GM12878 (cell line): ENCODE measurements around the gene DDX39A. TPM values are rescaled to one million over a fixed set of nuclear protein-coding genes. Genes with fewer than 3 reads are reported as not detected.

Source experiments
- ATAC-seq: fragments of 200-7000 bp; cut with Tn5 transposase; 3 replicates; pipeline ENCODE4 v1.9.1; 2020; ENCODE audit warnings: mild to moderate bottlenecking, moderate library complexity
- BruUV-seq: library from RNA; stranded (reverse); fragments of 400-500 nt; replicated peaks from 2 replicates; lab custom pipeline; 2021; lab: Mats Ljungman, UMichigan
- CTCF ChIA-PET: fragments of 300-600 bp; sonication (Branson Sonifier 250); formaldehyde crosslinking; extraction: SDS; loops from one replicate; lab custom pipeline; 2021; ENCODE audit warnings: inconsistent platforms; lab: Yijun Ruan, JAX
- POLR2A ChIA-PET: fragments of 350-600 bp; formaldehyde crosslinking; extraction: SDS; loops from one replicate; lab custom pipeline; 2021; ENCODE audit warnings: inconsistent platforms; lab: Charles Lee
- RAD21 ChIA-PET: fragments of 300-600 bp; sonication (Branson Sonifier 250); formaldehyde crosslinking; loops from one replicate; lab custom pipeline; 2023; ENCODE audit warnings: antibody characterized with exemption; ENCODE audit not compliant: unreplicated experiment; lab: Charles Lee
- SMC1A ChIA-PET: fragments of 300-600 bp; sonication (Branson Sonifier 250); formaldehyde crosslinking; loops from one replicate; lab custom pipeline; 2023; ENCODE audit not compliant: unreplicated experiment, uncharacterized antibody; lab: Charles Lee
- DNase-seq: peaks from one replicate; pipeline ENCODE4 v3.0.0-alpha.2; 2011; ENCODE audit warnings: low read depth, low spot score
- FAIRE-seq: peaks from 3 replicates; lab custom pipeline; 2011; peaks lifted over from hg19 to GRCh38; lab: Jason Lieb, UNC
- H2AFZ ChIP-seq: 2 replicates; pipeline ENCODE4 v1.6.0; 2011; ENCODE audit warnings: low read depth, low read length, control low read depth; ENCODE audit not compliant: control insufficient read depth
- H3K27ac ChIP-seq: 2 replicates; pipeline ENCODE4 v1.5.1; 2011; ENCODE audit warnings: control low read depth; ENCODE audit not compliant: control insufficient read depth, insufficient read depth
- H3K27me3 ChIP-seq, 2 experiments: replicated peaks in 1 of 2; 2 replicates each; pipeline versions ENCODE4 v1.6.0 to v1.6.1; 2011; ENCODE audit warnings: low read length in 1 of 2; ENCODE audit not compliant: control insufficient read depth in 2 of 2, insufficient read depth in 2 of 2
- H3K36me3 ChIP-seq, 2 experiments: 2 replicates each; pipeline ENCODE4 v1.5.1; 2011; ENCODE audit warnings: low read length in 1 of 2; ENCODE audit not compliant: control insufficient read depth in 2 of 2, insufficient read depth in 2 of 2
- H3K4me1 ChIP-seq: 2 replicates; pipeline ENCODE4 v1.6.1; 2011; ENCODE audit warnings: mild to moderate bottlenecking, low read length, moderate library complexity, mixed read lengths; ENCODE audit not compliant: control insufficient read depth, insufficient read depth
- H3K4me2 ChIP-seq: 2 replicates; pipeline ENCODE4 v1.6.0; 2011; ENCODE audit warnings: control low read depth; ENCODE audit not compliant: control insufficient read depth, insufficient read depth
- H3K4me3 ChIP-seq: fragments of 200-600 bp; sonication (generic); 2 replicates; pipeline ENCODE4 v1.5.1; 2016
- H3K79me2 ChIP-seq: 2 replicates; pipeline ENCODE4 v1.6.0; 2011; ENCODE audit warnings: low read length; ENCODE audit not compliant: control insufficient read depth, insufficient read depth
- H3K9ac ChIP-seq: 2 replicates; pipeline ENCODE4 v1.8.0; 2011; ENCODE audit warnings: low read length, control low read depth, mixed read lengths; ENCODE audit not compliant: control insufficient read depth, insufficient read depth
- H3K9me3 ChIP-seq: replicated peaks from 3 replicates; pipeline ENCODE4 v1.5.1; 2011; ENCODE audit warnings: mild to moderate bottlenecking, low read length; ENCODE audit not compliant: control insufficient read depth, insufficient read depth
- H4K20me1 ChIP-seq: 2 replicates; pipeline ENCODE4 v1.6.0; 2011; ENCODE audit not compliant: control insufficient read depth, insufficient read depth
- CREB1 ChIP-seq: IDR thresholded peaks from 2 replicates; pipeline ENCODE4 v1.6.1; 2012; ENCODE audit warnings: low read depth, mild to moderate bottlenecking, inconsistent platforms
- DPF2 ChIP-seq: fragments of 450-650 bp; IDR thresholded peaks from 2 replicates; pipeline ENCODE4 v1.6.1; 2017; ENCODE audit warnings: mild to moderate bottlenecking
- FOXM1 ChIP-seq: IDR thresholded peaks from 2 replicates; pipeline ENCODE4 v1.6.1; 2012; ENCODE audit warnings: low read depth, mild to moderate bottlenecking, inconsistent platforms, low read length, moderate library complexity
- HCFC1 ChIP-seq: fragments of 150-350 bp; IDR thresholded peaks from 2 replicates; pipeline ENCODE4 v1.6.1; 2014; ENCODE audit warnings: low read length
- HDGF ChIP-seq: fragments of 450-650 bp; IDR thresholded peaks from 2 replicates; pipeline ENCODE4 v1.6.1; 2016; ENCODE audit warnings: antibody characterized with exemption
- IKZF1 ChIP-seq: fragments of 450-650 bp; conservative IDR thresholded peaks from 2 replicates; pipeline ENCODE4 v1.6.1; 2017; ENCODE audit warnings: antibody characterized with exemption, mild to moderate bottlenecking
- MEF2A ChIP-seq: IDR thresholded peaks from 2 replicates; pipeline ENCODE4 v1.6.1; 2011; ENCODE audit warnings: low read depth, mild to moderate bottlenecking, low read length, moderate library complexity; ENCODE audit not compliant: insufficient read depth
- NKRF ChIP-seq: fragments of 450-650 bp; conservative IDR thresholded peaks from 2 replicates; pipeline ENCODE4 v1.6.1; 2017; ENCODE audit warnings: mild to moderate bottlenecking, moderate library complexity
- POLR2AphosphoS2 ChIP-seq: IDR thresholded peaks from 2 replicates; pipeline ENCODE4 v1.6.1; 2011; ENCODE audit warnings: low read depth, mild to moderate bottlenecking, low read length, improper control_type of control experiment, moderate library complexity
- POU2F2 ChIP-seq: IDR thresholded peaks from 3 replicates; pipeline ENCODE4 v1.6.1; 2011; ENCODE audit warnings: low read depth, mild to moderate bottlenecking, low read length, borderline replicate concordance
- RUNX3 ChIP-seq: IDR thresholded peaks from 2 replicates; pipeline ENCODE4 v1.6.1; 2012; ENCODE audit warnings: low read length, inconsistent platforms
- STAT1 ChIP-seq: fragments of 450-650 bp; conservative IDR thresholded peaks from 2 replicates; pipeline ENCODE4 v1.6.1; 2014; ENCODE audit warnings: antibody characterized with exemption, mild to moderate bottlenecking
- TCF12 ChIP-seq: IDR thresholded peaks from 2 replicates; pipeline ENCODE4 v1.6.1; 2011; ENCODE audit warnings: low read depth, mild to moderate bottlenecking, low read length
- WGBS: methylation state at CpG from one replicate; pipeline ENCODE4 v1.1.6; 2016; ENCODE audit warnings: low lambda C conversion rate; ENCODE audit not compliant: insufficient replicate concordance, insufficient coverage; ENCODE audit errors: missing lambda C conversion rate; 5-methylcytosine and 5-hydroxymethylcytosine counted together
- in situ Hi-C: fragments of 300-500 bp; cut with MboI; formaldehyde crosslinking; loops from 9 replicates; pipeline ENCODE4 v1.14.3; 2018; ENCODE audit warnings: mixed read lengths
- intact Hi-C: fragments of 100-400 bp; cut with micrococcal nuclease; formaldehyde crosslinking; loops from one replicate; pipeline ENCODE4 v1.14.2; 2022; ENCODE audit not compliant: unreplicated experiment
- polyA plus RNA-seq, 11 experiments: library from polyadenylated mRNA; depleted of rRNA in 4 of 11; unstranded in 6 of 11; stranded (reverse) in 5 of 11; fragments of >200 nt; fragmentation: Nextera tagmentation in 4 of 11; fragmentation: Illumina TruSeq in 1 of 11; extraction: Ambion mirVana in 4 of 11; extraction: Trizol in 1 of 11; gene quantifications; 1 replicate in 1 of 11; 2 replicates in 10 of 11; pipeline versions ENCODE4 v1.2.1 to v1.2.3, GENCODE V29; 2011 to 2016; ENCODE audit warnings: inconsistent platforms in 2 of 11, missing spikeins in 2 of 11, low read depth in 1 of 11
- total RNA-seq, 4 experiments: library from RNA; depleted of rRNA in 3 of 4; stranded (reverse); fragments of >200 nt in 3 of 4; fragmentation: Illumina TruSeq in 1 of 4; extraction: Trizol in 1 of 4; gene quantifications; 2 replicates each; pipeline versions ENCODE4 v1.2.1 to v1.2.3, GENCODE V29; 2013 to 2021
- TF ChIP-seq, protein P1 (sequence below): fragments of 450-650 bp; IDR thresholded peaks from 2 replicates; pipeline ENCODE4 v1.6.1; 2016; ENCODE audit warnings: mild to moderate bottlenecking
- TF ChIP-seq, protein P2 (sequence below): IDR thresholded peaks from 2 replicates; pipeline ENCODE4 v1.6.1; 2012; ENCODE audit warnings: low read depth, low read length, improper control_type of control experiment
- TF ChIP-seq, protein P3 (sequence below): IDR thresholded peaks from 2 replicates; pipeline ENCODE4 v1.6.1; 2012; ENCODE audit warnings: low read depth, low read length, improper control_type of control experiment
- TF ChIP-seq, protein P4 (sequence below): IDR thresholded peaks from 2 replicates; pipeline ENCODE4 v1.6.1; 2011; ENCODE audit warnings: borderline replicate concordance, low read depth, mild to moderate bottlenecking, moderate library complexity, low read length; ENCODE audit not compliant: insufficient read depth, poor library complexity, severe bottlenecking

Gene DDX39A
- total and polyA plus RNA-seq, 10 of the 15 experiments (the other 5 are each of a cell fraction or from before 2014, with no cell fraction given), result 113 to 378 (median 224) TPM

DNA sequence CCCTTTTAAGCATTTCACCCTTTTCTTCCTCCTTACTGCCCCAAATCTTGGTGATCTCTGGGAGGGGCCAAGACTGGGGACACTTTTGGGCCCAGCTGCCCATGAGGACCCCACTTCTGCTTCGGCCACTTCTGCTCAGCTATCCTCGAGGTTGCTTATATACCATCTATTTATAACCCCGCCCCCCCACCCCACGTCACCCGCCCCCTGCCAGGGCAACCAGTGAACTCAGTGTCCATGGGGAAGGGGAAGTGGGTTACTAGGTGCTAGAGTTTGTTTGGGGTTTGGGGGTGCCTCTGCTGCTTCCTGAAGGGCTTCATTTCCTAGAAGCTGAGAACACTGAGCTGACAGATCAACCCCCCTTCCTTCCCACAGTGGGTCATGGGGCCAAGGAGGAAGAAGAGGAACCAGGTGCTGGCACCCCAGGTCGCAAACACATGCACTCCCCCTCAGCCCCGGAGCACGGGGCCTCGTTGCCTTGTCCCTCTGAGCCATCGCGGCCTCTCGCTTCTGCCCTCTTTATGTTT lies 44.0 kb downstream of the DDX39A start:
- BruUV-seq, result no TSS peak
- no peak for DNase-seq
- peak; percentile 66 for ATAC-seq
- peak overlapping the region; percentile 83 for H3K27ac ChIP-seq
- in situ Hi-C loops (loop anchor here (10.0 kb wide), 1 partner anchor 1220 kb away; the partner anchor contains the start of genes IER2 and STX10), intact Hi-C loops (no loop called here)
- H3K4me3 ChIP-seq, result peak overlapping the region; percentile 27; the same call in 1 of the 2 replicates
- no peak for FAIRE-seq
- no peaks in the 10 kb centered on the region for H3K27me3 ChIP-seq
- RAD21 ChIA-PET, result interaction anchor here (1.0 to 3.3 kb wide), 4 partner anchors 10 to 30 kb away, joined by 3 to 26 read pairs (median 8); no protein-coding TSS in a partner anchor
- H3K4me1 ChIP-seq, result peaks cover 33% of the 10 kb centered on the region
- H4K20me1 ChIP-seq, result no peaks in the 10 kb centered on the region
- CTCF ChIA-PET, result interaction anchor here (0.8 to 1.2 kb wide), 3 partner anchors 9 to 13 kb away, joined by 3 to 5 read pairs (median 3); no protein-coding TSS in a partner anchor
- H3K9me3 ChIP-seq, result no peaks in the 10 kb centered on the region
- H3K79me2 ChIP-seq, result no peaks in the 10 kb centered on the region
- SMC1A ChIA-PET, result interaction anchor here (0.8 to 3.0 kb wide), 3 partner anchors 9 to 15 kb away, joined by 3 to 21 read pairs (median 10); no protein-coding TSS in a partner anchor
- H3K4me2 ChIP-seq, result peak overlapping the region; percentile 75
- POLR2A ChIA-PET, result interaction anchor here (1.0 to 1.5 kb wide), 3 partner anchors 9 to 12 kb away, joined by 3 to 18 read pairs (median 6); no protein-coding TSS in a partner anchor
- peak overlapping the region; percentile 80 for H2AFZ ChIP-seq
- WGBS, result under 1% methylated on average over 10 of the region's 12 CpGs
- peak overlapping the region; percentile 61 for H3K9ac ChIP-seq
- H3K36me3 ChIP-seq, result no peaks in the 10 kb centered on the region
- TF ChIP-seq, protein P1, sequence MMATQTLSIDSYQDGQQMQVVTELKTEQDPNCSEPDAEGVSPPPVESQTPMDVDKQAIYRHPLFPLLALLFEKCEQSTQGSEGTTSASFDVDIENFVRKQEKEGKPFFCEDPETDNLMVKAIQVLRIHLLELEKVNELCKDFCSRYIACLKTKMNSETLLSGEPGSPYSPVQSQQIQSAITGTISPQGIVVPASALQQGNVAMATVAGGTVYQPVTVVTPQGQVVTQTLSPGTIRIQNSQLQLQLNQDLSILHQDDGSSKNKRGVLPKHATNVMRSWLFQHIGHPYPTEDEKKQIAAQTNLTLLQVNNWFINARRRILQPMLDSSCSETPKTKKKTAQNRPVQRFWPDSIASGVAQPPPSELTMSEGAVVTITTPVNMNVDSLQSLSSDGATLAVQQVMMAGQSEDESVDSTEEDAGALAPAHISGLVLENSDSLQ, result peak; percentile 48; the same call in 1 of the 2 replicates
- TF ChIP-seq, protein P2, sequence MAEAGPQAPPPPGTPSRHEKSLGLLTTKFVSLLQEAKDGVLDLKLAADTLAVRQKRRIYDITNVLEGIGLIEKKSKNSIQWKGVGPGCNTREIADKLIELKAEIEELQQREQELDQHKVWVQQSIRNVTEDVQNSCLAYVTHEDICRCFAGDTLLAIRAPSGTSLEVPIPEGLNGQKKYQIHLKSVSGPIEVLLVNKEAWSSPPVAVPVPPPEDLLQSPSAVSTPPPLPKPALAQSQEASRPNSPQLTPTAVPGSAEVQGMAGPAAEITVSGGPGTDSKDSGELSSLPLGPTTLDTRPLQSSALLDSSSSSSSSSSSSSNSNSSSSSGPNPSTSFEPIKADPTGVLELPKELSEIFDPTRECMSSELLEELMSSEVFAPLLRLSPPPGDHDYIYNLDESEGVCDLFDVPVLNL, result no peak
- TF ChIP-seq, protein P3, sequence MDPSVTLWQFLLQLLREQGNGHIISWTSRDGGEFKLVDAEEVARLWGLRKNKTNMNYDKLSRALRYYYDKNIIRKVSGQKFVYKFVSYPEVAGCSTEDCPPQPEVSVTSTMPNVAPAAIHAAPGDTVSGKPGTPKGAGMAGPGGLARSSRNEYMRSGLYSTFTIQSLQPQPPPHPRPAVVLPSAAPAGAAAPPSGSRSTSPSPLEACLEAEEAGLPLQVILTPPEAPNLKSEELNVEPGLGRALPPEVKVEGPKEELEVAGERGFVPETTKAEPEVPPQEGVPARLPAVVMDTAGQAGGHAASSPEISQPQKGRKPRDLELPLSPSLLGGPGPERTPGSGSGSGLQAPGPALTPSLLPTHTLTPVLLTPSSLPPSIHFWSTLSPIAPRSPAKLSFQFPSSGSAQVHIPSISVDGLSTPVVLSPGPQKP, result no peak
- TF ChIP-seq TCF12, result 0 out of 2 replicates have a peak, but pooled peaks have one; percentile 3
- TF ChIP-seq STAT1, result no peak
- TF ChIP-seq RUNX3, result peak; percentile 50; the same call in 1 of the 2 replicates
- no peak for TF ChIP-seq FOXM1
- TF ChIP-seq NKRF, result no peak
- 0 out of 2 replicates have a peak, but pooled peaks have one; percentile 1 for TF ChIP-seq MEF2A
- TF ChIP-seq CREB1, result peak; percentile 31; the same call in 1 of the 2 replicates
- peak; percentile 50; the same call in 1 of the 2 replicates for TF ChIP-seq DPF2
- peak; percentile 75 for TF ChIP-seq IKZF1
- no peak for TF ChIP-seq HCFC1
- TF ChIP-seq, protein P4, sequence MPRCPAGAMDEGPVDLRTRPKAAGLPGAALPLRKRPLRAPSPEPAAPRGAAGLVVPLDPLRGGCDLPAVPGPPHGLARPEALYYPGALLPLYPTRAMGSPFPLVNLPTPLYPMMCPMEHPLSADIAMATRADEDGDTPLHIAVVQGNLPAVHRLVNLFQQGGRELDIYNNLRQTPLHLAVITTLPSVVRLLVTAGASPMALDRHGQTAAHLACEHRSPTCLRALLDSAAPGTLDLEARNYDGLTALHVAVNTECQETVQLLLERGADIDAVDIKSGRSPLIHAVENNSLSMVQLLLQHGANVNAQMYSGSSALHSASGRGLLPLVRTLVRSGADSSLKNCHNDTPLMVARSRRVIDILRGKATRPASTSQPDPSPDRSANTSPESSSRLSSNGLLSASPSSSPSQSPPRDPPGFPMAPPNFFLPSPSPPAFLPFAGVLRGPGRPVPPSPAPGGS, result no peak
- no peak for TF ChIP-seq POLR2AphosphoS2
- no peak; the same call in 2 of the 3 replicates for TF ChIP-seq POU2F2
- TF ChIP-seq HDGF, result peak; percentile 76; the same call in 1 of the 2 replicates
